Measurements from ENCODE around the gene FBF1.
A peak's percentile ranks its signal among the peaks of the same experiment; 100 is the strongest.
"Not testable (repeated sequence)": the region's sequence is repeated elsewhere in the genome, so short reads cannot be mapped to it uniquely, and the experiment has no call there.

The FBF1 gene

GRCh38 chr17:75874323-75875181 lies 66.3 kb downstream of the FBF1 start:
- no peak for DNase-seq

DNA sequence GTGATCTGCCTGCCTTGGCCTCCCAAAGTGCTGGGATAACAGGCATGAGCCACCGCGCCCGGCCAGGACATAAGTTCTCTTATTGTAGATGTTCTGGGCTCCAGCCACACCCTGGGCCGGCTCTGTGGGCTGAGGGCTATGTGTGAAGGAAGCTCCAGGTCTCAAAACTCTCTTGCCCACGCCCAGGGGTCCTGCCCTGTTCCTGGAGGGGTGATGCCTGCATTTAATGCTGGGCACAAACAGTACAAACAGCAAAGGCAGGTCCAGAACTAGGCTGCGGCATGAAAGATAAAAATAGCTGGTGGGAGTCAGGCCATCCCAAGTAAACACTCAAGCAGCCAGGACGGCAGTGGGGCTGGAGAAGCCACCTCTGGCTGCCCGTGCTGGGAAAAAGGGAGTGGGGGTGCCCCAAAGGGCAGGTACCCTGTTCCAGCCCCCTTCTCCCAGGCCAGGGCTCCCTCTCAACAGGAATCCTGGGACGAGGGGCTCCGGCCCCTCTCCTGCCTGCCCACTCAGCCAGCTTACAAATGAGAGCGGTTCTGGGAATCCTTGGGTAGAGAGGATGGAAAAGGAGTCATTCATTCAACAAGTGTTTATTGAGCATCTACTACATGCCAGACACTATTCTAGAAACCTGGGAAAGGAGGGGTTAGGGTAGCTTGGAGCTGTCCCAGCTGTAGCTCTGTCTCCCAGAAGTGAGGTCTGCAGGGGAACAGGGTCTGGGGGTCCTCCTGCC lies 67.1 kb downstream of the FBF1 start:
- DNase-seq: no peak

DNA sequence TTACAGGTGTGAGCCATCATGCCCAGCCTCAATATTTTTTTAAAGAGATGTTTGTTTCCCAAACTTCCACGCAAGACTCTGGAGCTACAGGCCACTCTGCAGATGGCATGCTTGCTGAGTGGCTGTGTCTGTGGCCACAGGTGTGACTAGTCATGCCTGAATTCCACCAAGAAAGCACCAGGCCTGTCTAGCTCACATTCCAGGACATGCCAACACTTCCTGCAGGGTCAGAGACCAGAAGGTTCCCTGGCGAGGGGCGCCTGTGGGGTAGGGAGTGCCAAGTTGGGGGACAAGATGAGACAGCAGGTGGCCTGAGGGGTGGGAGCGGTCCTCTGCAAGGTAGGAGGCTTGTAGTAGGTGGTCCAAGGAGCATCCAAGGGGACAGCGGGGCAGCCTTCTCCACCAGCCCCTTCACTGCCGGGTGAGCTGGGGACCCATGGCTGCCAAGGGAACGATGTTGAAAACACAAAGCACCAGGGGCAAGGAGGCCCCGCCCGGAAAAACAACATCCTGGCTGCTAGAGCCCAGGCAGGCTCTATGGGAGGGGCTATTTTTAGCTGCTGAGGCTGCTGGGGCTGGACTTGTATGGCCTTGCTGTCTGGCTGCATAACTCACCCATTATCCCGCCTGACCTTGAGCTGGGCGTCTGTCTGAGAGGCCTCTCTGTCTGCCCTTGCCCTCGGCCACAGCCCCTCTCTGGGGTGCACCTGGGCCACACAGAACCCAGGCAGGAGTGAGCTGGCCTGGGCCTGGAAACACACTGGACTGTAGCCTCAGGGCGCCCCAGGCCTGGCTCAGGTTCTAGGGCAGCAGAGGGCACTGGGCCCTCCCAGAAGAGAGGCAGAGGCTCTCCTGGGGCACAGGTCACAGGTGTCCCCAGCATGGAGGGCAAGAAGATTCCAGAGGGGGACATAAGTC lies 68.1 kb downstream of the FBF1 start:
- peak; percentile 83 for DNase-seq

DNA sequence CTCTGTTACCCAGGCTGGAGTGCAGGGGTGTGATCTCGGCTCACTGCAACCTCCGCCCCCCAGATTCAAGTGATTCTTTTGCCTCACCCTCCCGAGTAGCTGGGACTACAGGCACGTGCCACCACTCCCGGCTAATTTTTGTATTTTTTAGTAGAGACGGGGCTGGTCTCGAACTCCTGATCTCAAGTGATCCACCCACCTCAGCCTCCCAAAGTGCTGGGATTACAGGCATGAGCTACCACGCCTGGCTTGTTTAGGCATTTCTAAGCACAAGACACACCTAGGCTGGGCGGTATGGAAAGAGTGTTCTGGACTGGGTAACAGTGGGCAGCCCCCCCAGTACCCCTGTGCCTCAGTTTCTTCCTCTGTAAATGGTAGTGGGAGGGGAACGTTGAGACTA lies 70.6 kb downstream of the FBF1 start:
- DNase-seq: not testable (repeated sequence)

DNA sequence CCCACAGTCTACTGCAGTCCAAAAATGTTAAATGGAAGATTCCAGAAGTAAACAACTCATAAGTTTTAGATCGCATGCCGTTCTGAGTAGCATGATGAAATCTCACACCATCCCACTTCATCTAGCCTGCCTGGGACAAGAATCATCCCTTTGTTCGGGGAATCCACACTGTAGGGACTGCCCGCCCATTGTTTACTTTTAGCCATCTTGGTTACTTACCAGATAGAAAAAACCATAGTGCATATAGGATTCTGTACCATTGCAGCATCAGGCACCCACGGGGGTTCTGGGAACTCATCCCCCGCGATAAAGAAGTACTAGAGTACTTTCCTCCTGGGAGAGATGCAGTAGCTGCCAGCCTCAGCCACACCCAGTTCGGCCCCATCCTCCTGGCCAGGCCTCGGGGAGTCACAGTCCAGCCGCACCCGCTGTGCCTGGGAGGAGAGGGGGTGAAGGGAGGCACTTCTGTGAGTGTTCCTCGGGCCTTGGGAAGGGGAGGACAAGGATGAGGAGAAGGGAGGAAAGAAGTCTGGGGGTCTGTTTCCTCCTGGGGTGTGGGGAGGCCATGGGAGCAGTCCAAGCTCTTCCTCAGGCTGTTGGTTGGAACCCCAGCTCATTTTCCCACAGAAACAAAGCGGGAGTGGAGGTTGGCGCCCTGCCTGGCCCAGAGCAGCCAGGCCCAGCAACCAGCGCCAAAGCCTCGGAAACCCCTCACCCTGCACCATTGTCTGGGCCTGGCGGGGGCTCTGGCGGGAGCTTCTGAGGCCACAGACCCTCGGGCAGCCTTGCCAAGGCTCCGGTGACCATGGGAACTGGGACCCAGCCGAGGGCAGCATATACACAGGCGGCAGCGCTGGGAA lies 71.3 kb downstream of the FBF1 start:
- DNase-seq: peak; percentile 60

GRCh38 chr17:75868730-75869281 lies 72.0 kb downstream of the FBF1 start:
- DNase-seq: not testable (repeated sequence)

GRCh38 chr17:75865404-75866188 lies 75.2 kb downstream of the FBF1 start:
- not testable (repeated sequence) for DNase-seq

DNA sequence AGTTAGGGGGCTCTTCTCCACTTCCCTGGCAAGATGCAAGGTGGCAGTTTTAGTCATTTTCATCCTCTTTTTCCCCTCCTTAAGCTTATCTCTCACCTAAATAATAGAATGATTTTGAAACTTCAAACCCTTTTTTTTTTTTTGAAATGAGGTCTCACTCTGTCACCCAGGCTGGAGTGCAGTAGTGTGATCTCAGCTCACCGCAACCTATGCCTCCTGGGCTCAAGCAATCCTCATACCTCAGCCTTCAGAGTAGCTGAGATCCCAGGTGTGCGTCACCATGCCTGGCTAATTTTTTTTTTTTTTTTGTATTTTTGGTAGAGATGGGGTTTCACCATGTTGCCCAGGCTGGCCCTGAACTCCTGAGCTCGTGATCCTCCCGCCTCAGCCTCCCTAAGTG lies 76.0 kb downstream of the FBF1 start:
- peak; percentile 47 for DNase-seq

DNA sequence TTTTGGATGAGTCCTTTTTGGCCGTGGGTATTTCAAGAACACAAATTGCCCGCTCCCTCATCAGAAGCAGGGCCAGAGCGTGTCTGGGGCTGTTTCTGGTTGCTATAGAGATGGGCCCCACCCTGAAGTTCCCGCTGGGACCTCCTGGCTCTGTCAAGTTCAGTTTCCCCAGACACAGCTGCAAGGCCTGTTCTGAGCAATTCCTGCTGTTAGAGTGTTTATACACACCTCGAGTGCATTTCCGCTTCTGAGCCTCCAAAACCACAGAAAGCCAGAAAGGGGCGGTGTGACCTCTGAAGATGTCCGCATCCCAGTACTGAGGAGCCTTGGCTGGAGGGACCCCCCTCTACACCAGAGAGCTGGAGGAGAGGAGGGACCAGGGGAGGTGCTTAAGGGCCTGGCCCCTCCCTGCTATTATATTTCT lies 76.4 kb downstream of the FBF1 start:
- peak; percentile 86 for DNase-seq

- DNase-seq: no peak
These were observed 78.9 kb downstream of the FBF1 start for GRCh38 chr17:75861927-75862317.
